ENCODE measurements around the gene MEGF9. TPM values are rescaled to one million over a fixed set of nuclear protein-coding genes. Genes with fewer than 3 reads are reported as not detected.

MEGF9 gene
- polyA plus RNA-seq, 1 donor (not counting 4 experiments of a cell fraction or from before 2014, with no cell fraction given): 11.2 TPM

- DNase-seq (ENCODE audit: low read depth, low spot score): no peak
- Histone ChIP-seq H4K20me1 (ENCODE audit: control insufficient read depth, extremely low read depth, insufficient read depth, low read length) (no peaks in the 10 kb centered on the region), H3K27me3 (ENCODE audit: control insufficient read depth, extremely low read depth, insufficient read depth, low read length) (no peaks in the 10 kb centered on the region), H3K9ac (ENCODE audit: control insufficient read depth, extremely low read depth, insufficient read depth, low read length) (no peak overlapping the region), H3K4me2 (ENCODE audit: control insufficient read depth, extremely low read depth, insufficient read depth, low read depth, low read length) (no peak overlapping the region), H3K4me1 (ENCODE audit: control insufficient read depth, extremely low read depth, insufficient read depth, low read length) (no peaks in the 10 kb centered on the region), H3K9me1 (ENCODE audit: control insufficient read depth, extremely low read depth, insufficient read depth, low read length) (no peaks in the 10 kb centered on the region), H3K9me3 (ENCODE audit: control insufficient read depth, low read depth, low read length) (no peaks in the 10 kb centered on the region), H3K4me3 (ENCODE audit: control insufficient read depth in 2 of 3, extremely low read depth in 1 of 3, insufficient read depth in 2 of 3, low read depth in 1 of 3, low read length in 3 of 3) (no peak overlapping the region), H3K27ac (ENCODE audit: control insufficient read depth, insufficient read depth, low read length) (no peak overlapping the region), H3K36me3 (ENCODE audit: control insufficient read depth in 2 of 2, extremely low read depth in 1 of 2, insufficient read depth in 2 of 2, low read length in 2 of 2) (peaks cover 13 to 28% of the 10 kb centered on the region in 2 experiments), H3K79me2 (ENCODE audit: control insufficient read depth, insufficient read depth, low read length) (peaks cover 42% of the 10 kb centered on the region), H2AFZ (ENCODE audit: control insufficient read depth, low read length) (no peak overlapping the region)
- dilution Hi-C loops (cut with MboI; ENCODE audit: extremely low pct_ligation_motif_present, low sequenced_read_pairs): no loop called here
- FAIRE-seq: no peak
- TF ChIP-seq EZH2 (IDR thresholded peaks at IDR 0.05; ENCODE audit: low read length) (no peak), CTCF (optimal IDR thresholded peaks at IDR 0.05 in 1 of 3, IDR thresholded peaks at IDR 0.05 in 1 of 3, conservative IDR thresholded peaks at IDR 0.05 in 1 of 3; ENCODE audit: extremely low read depth in 1 of 3, insufficient read depth in 2 of 3, low read length in 3 of 3) (no peak)
Observed at GRCh38 chr9:120572472-120572871, 141.8 kb downstream of the MEGF9 start.

GRCh38 chr9:120571443-120572257 is 142.6 kb downstream of the MEGF9 start:
- Histone ChIP-seq H3K27ac (ENCODE audit: control insufficient read depth, insufficient read depth, low read length) (no peak overlapping the region), H4K20me1 (ENCODE audit: control insufficient read depth, extremely low read depth, insufficient read depth, low read length) (no peaks in the 10 kb centered on the region), H3K4me2 (ENCODE audit: control insufficient read depth, extremely low read depth, insufficient read depth, low read depth, low read length) (no peak overlapping the region), H3K9me3 (ENCODE audit: control insufficient read depth, low read depth, low read length) (no peaks in the 10 kb centered on the region), H3K9me1 (ENCODE audit: control insufficient read depth, extremely low read depth, insufficient read depth, low read length) (no peaks in the 10 kb centered on the region), H3K4me3 (ENCODE audit: control insufficient read depth in 2 of 3, extremely low read depth in 1 of 3, insufficient read depth in 2 of 3, low read depth in 1 of 3, low read length in 3 of 3) (no peak overlapping the region), H3K9ac (ENCODE audit: control insufficient read depth, extremely low read depth, insufficient read depth, low read length) (no peak overlapping the region), H3K4me1 (ENCODE audit: control insufficient read depth, extremely low read depth, insufficient read depth, low read length) (no peaks in the 10 kb centered on the region), H3K36me3 (ENCODE audit: control insufficient read depth in 2 of 2, extremely low read depth in 1 of 2, insufficient read depth in 2 of 2, low read length in 2 of 2) (peaks cover 13 to 28% of the 10 kb centered on the region in 2 experiments), H2AFZ (ENCODE audit: control insufficient read depth, low read length) (no peak overlapping the region), H3K79me2 (ENCODE audit: control insufficient read depth, insufficient read depth, low read length) (peaks cover 35% of the 10 kb centered on the region), H3K27me3 (ENCODE audit: control insufficient read depth, extremely low read depth, insufficient read depth, low read length) (no peaks in the 10 kb centered on the region)
- no peak for FAIRE-seq
- TF ChIP-seq CTCF (optimal IDR thresholded peaks at IDR 0.05 in 1 of 3, IDR thresholded peaks at IDR 0.05 in 1 of 3, conservative IDR thresholded peaks at IDR 0.05 in 1 of 3; ENCODE audit: extremely low read depth in 1 of 3, insufficient read depth in 2 of 3, low read length in 3 of 3) (no peak), EZH2 (IDR thresholded peaks at IDR 0.05; ENCODE audit: low read length) (no peak)
- no peak for DNase-seq (ENCODE audit: low read depth, low spot score)
- dilution Hi-C loops (cut with MboI; ENCODE audit: extremely low pct_ligation_motif_present, low sequenced_read_pairs): no loop called here

Data from keratinocyte (primary cell).